PC-9 (cell line): ENCODE results near the gene ARPC1B. TPM values are rescaled to one million over a fixed set of nuclear protein-coding genes. Genes with fewer than 3 reads are reported as not detected.

Experiments used
- BruUV-seq: library from RNA; stranded (reverse); fragments of 400-500 nt; replicated peaks from 2 replicates; lab custom pipeline; 2021; lab: Mats Ljungman, UMichigan
- CTCF ChIA-PET: fragments of 300-600 bp; sonication (Branson Sonifier 250); formaldehyde crosslinking; loops from one replicate; lab custom pipeline; 2022; ENCODE audit warnings: antibody characterized with exemption; lab: Charles Lee
- POLR2A ChIA-PET: fragments of 300-600 bp; sonication (Branson Sonifier 250); formaldehyde crosslinking; loops from one replicate; lab custom pipeline; 2022; ENCODE audit warnings: antibody characterized with exemption; ENCODE audit not compliant: unreplicated experiment; lab: Charles Lee
- DNase-seq, 2 experiments: peaks; one replicate each; pipeline versions ENCODE4 v3.0.0 to v3.0.0-alpha.2; 2015 to 2022; ENCODE audit warnings: mixed read lengths in 1 of 2
- H2AFZ ChIP-seq: fragments of 200-600 bp; sonication (generic); 2 replicates; pipeline ENCODE4 v1.8.1; 2017; ENCODE audit warnings: antibody characterized with exemption
- H3F3A ChIP-seq: fragments of 200-600 bp; sonication (generic); 2 replicates; pipeline ENCODE4 v1.8.1; 2017; ENCODE audit warnings: antibody characterized with exemption, mild to moderate bottlenecking, low read depth; ENCODE audit not compliant: insufficient read depth
- H3K27ac ChIP-seq: fragments of 200-600 bp; sonication (generic); 2 replicates; pipeline ENCODE4 v1.6.1; 2016; ENCODE audit warnings: mixed run types
- H3K27me3 ChIP-seq: fragments of 200-600 bp; sonication (generic); 2 replicates; pipeline ENCODE4 v1.6.1; 2016; ENCODE audit warnings: low read depth, mixed run types; ENCODE audit not compliant: insufficient read depth
- H3K36me3 ChIP-seq: fragments of 200-600 bp; sonication (generic); 2 replicates; pipeline ENCODE4 v1.6.1; 2016; ENCODE audit warnings: low read depth, mixed run types
- H3K4me1 ChIP-seq: fragments of 200-600 bp; sonication (generic); replicated peaks from 2 replicates; pipeline ENCODE4 v1.6.1; 2016; ENCODE audit warnings: mixed run types; ENCODE audit not compliant: insufficient read depth
- H3K4me2 ChIP-seq: fragments of 200-600 bp; sonication (generic); 2 replicates; pipeline ENCODE4 v1.6.1; 2017; ENCODE audit warnings: mixed run types
- H3K4me3 ChIP-seq: fragments of 200-600 bp; sonication (generic); 2 replicates; pipeline ENCODE4 v1.6.1; 2016; ENCODE audit warnings: mixed run types
- H3K79me2 ChIP-seq: fragments of 200-600 bp; sonication (generic); 2 replicates; pipeline ENCODE4 v1.6.1; 2017; ENCODE audit warnings: low read depth, mixed run types
- H3K9me2 ChIP-seq: fragments of 200-600 bp; sonication (generic); 2 replicates; pipeline ENCODE4 v1.8.1; 2017; ENCODE audit warnings: mild to moderate bottlenecking; ENCODE audit not compliant: insufficient read depth
- H3K9me3 ChIP-seq: fragments of 200-600 bp; sonication (generic); 2 replicates; pipeline ENCODE4 v1.8.1; 2016; ENCODE audit warnings: low read depth; ENCODE audit not compliant: insufficient read depth
- H4K20me1 ChIP-seq: fragments of 200-600 bp; sonication (generic); 2 replicates; pipeline ENCODE4 v1.8.1; 2017; ENCODE audit not compliant: insufficient read depth
- EZH2 ChIP-seq: fragments of 200-600 bp; sonication (generic); IDR thresholded peaks from 2 replicates; pipeline ENCODE4 v1.8.0; 2017; ENCODE audit warnings: antibody characterized with exemption, low read depth
- intact Hi-C: fragments of 100-400 bp; cut with micrococcal nuclease; formaldehyde crosslinking; loops from one replicate; pipeline ENCODE4 v1.10.0; 2022; ENCODE audit not compliant: unreplicated experiment
- total RNA-seq: library from RNA; stranded (reverse); gene quantifications from 2 replicates; pipeline ENCODE4 v1.2.3, GENCODE V29; 2021
- TF ChIP-seq, protein P1 (sequence below): fragments of 200-600 bp; sonication (generic); conservative IDR thresholded peaks from 2 replicates; pipeline ENCODE4 v1.6.1; 2017; ENCODE audit warnings: mixed run types, antibody characterized with exemption, mild to moderate bottlenecking, moderate library complexity

The ARPC1B gene
- total RNA-seq, 1 experiment from 2014 or later = 276 TPM

DNA sequence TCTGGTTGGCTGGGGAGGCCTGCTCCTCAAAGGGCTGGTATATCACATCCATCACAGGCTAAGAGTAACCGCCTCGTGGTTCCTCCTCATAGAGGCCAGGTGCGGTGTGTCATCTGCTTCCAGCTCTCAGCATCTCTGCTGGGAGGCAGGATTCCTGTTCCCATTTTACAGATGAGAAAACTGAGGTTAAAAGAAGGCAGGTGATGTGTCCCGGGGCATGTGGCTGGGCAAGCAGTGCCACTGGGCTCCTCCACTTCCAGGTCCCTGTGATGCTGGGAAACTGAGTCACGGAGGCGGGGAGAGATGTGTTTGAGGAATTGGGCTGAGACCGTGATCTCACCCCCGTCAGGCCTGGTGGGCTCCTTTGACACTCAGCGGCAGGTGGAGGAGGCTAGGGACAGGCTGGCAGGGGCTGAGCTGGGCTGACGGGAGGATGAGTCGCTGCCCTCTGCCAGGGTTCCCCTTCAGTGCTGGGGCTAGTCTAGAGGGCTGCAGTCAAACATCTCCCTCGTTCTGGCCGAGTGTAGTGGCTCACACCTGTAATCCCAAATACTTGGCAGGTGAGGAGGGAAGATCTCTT is 9.4 kb downstream of the ARPC1B start:
- ChIA-PET POLR2A (no interaction called here), CTCF (interaction anchor here (0.6 kb wide), 1 partner anchor 62 kb away, joined by 5 read pairs; no protein-coding TSS in a partner anchor)
- H3K9me3 ChIP-seq = no peaks in the 10 kb centered on the region
- H3K4me3 ChIP-seq = no peak overlapping the region
- H2AFZ ChIP-seq = no peak overlapping the region
- H3F3A ChIP-seq = peaks cover 2% of the 10 kb centered on the region; the same call in 1 of the 2 replicates
- H3K79me2 ChIP-seq = peaks cover 28% of the 10 kb centered on the region
- H3K9me2 ChIP-seq = no peaks in the 10 kb centered on the region
- BruUV-seq = no TSS peak
- H3K4me1 ChIP-seq = peaks cover 12% of the 10 kb centered on the region
- no peak overlapping the region for H3K4me2 ChIP-seq
- no peaks in the 10 kb centered on the region for H3K27me3 ChIP-seq
- no peak for DNase-seq
- intact Hi-C loops = no loop called here
- TF ChIP-seq, protein P1, sequence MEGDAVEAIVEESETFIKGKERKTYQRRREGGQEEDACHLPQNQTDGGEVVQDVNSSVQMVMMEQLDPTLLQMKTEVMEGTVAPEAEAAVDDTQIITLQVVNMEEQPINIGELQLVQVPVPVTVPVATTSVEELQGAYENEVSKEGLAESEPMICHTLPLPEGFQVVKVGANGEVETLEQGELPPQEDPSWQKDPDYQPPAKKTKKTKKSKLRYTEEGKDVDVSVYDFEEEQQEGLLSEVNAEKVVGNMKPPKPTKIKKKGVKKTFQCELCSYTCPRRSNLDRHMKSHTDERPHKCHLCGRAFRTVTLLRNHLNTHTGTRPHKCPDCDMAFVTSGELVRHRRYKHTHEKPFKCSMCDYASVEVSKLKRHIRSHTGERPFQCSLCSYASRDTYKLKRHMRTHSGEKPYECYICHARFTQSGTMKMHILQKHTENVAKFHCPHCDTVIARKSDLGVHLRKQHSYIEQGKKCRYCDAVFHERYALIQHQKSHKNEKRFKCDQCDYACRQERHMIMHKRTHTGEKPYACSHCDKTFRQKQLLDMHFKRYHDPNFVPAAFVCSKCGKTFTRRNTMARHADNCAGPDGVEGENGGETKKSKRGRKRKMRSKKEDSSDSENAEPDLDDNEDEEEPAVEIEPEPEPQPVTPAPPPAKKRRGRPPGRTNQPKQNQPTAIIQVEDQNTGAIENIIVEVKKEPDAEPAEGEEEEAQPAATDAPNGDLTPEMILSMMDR = no peak
- no peak for TF ChIP-seq EZH2
- no peak overlapping the region for H3K27ac ChIP-seq
- no peaks in the 10 kb centered on the region; the same call in 1 of the 2 replicates for H3K36me3 ChIP-seq
- peaks cover 14% of the 10 kb centered on the region for H4K20me1 ChIP-seq

DNA sequence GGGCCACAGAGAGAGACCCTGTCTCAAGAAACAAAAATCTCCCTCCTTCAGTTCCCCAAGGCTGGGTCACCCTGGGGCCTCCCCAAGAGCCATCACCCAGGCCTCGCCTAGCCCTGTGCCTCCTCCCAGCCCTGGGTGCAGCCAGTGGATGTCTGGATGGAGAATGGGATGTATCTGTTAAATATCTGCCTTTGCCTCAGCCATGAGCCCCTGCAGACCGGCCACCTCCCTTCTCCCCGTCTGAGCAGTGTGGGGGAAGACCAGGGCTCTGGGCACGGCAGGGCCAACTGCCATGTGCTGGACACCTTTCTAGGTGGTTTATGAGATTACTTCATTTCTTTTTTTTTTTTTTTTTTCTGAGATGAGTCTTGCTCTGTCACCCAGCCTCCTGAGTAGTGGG is 10.0 kb downstream of the ARPC1B start:
- H3K36me3 ChIP-seq = no peaks in the 10 kb centered on the region; the same call in 1 of the 2 replicates
- TF ChIP-seq, protein P1 = no peak
- TF ChIP-seq EZH2 = no peak

DNA sequence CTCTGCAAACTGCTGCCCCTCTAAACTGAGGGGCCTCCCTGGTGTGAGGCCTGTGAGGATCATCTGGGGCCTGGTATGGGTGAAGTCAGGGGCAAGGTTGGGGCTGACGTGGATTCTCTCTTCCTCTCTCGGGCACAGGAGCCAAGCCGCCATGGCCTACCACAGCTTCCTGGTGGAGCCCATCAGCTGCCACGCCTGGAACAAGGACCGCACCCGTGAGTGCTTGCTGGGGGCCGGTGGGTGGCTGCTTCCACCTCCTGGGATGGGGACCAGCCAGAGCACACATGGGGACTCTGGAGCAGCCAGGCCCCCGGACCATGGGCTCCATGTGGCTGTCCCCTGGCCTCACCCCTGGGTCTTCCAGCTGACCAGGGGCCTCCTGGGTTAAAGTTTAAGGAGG is 11.0 kb downstream of the ARPC1B start:
- no peak for DNase-seq
- Histone ChIP-seq H3K27ac (no peak overlapping the region), H3F3A (no peaks in the 10 kb centered on the region; the same call in 1 of the 2 replicates), H3K27me3 (no peaks in the 10 kb centered on the region), H3K36me3 (no peaks in the 10 kb centered on the region; the same call in 1 of the 2 replicates), H3K4me1 (no peaks in the 10 kb centered on the region), H3K9me3 (no peaks in the 10 kb centered on the region), H4K20me1 (peaks cover 14% of the 10 kb centered on the region), H3K4me2 (no peak overlapping the region), H2AFZ (no peak overlapping the region), H3K79me2 (peaks cover 13% of the 10 kb centered on the region; the same call in 1 of the 2 replicates), H3K4me3 (no peak overlapping the region), H3K9me2 (no peaks in the 10 kb centered on the region)
- no TSS peak for BruUV-seq
- TF ChIP-seq, protein P1 = no peak
- no peak for TF ChIP-seq EZH2
- POLR2A ChIA-PET = interaction anchor here (0.6 to 0.7 kb wide), 2 partner anchors 437 to 500 kb away, joined by 3 to 4 read pairs; no protein-coding TSS in a partner anchor
- intact Hi-C loops = no loop called here
- CTCF ChIA-PET = no interaction called here

More for the DNA sequence above, 10.0 kb downstream of the ARPC1B start:
- DNase-seq = no peak
- Histone ChIP-seq H3K4me3 (no peak overlapping the region), H3K4me2 (no peak overlapping the region), H3F3A (no peaks in the 10 kb centered on the region; the same call in 1 of the 2 replicates), H2AFZ (no peak overlapping the region), H3K79me2 (peaks cover 23% of the 10 kb centered on the region), H3K4me1 (peaks cover 6% of the 10 kb centered on the region; the same call in 1 of the 2 replicates), H3K27ac (no peak overlapping the region), H3K27me3 (no peaks in the 10 kb centered on the region), H4K20me1 (peaks cover 14% of the 10 kb centered on the region), H3K9me3 (no peaks in the 10 kb centered on the region), H3K9me2 (no peaks in the 10 kb centered on the region)
- ChIA-PET CTCF (interaction anchor here (0.6 kb wide), 1 partner anchor 61 kb away, joined by 5 read pairs; no protein-coding TSS in a partner anchor), POLR2A (no interaction called here)
- BruUV-seq = no TSS peak
- intact Hi-C loops = no loop called here
